GM18505 (cell line): ENCODE results near the gene KCNMB4.

Source experiments
- ATAC-seq: cut with Tn5 transposase; IDR thresholded peaks from one replicate; pipeline ENCODE4 v1.9.1; 2021; ENCODE audit not compliant: unreplicated experiment
- POLR2A ChIP-seq: IDR thresholded peaks from 4 replicates; pipeline ENCODE4 v1.6.1; 2011; ENCODE audit warnings: borderline replicate concordance; ENCODE audit not compliant: insufficient read depth, insufficient read length; ENCODE audit errors: extremely low read depth

Gene KCNMB4

DNA sequence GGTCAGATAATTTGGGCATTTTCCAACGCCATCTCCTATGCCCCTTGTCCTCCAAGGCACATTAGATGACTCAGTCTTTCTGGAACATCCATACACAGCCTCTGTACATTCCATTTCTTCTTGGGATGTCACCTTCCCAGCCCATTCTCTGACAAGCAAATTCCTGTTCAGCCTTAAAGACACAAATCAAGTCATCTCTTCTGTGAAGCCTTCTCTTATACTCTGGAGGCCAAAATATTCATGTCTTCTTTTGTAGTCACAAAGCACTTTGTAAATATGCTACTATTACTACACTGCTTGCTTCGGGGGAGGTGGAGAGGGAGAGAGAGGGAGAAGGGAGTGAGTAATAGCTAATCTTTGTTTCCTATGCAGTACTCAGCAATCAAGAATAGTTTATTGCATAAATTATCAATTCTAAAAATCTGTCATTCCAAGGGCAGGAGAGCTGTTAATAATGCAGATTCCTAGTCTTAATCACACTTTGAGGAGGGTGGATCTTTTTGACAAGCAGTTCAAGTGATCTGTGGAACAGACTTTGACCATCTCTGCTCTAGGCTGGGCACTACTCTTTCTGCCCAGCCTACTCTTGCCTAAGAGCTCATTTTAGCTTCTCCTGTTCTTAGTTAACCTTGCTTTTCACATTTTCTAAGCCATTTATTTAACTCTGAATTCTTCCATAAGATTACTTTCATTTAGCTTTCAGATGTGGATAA, 27.9 kb downstream of the KCNMB4 start:
- no peak for TF ChIP-seq POLR2A
- no peak for ATAC-seq

GRCh38 chr12:70398002-70398401, 31.9 kb downstream of the KCNMB4 start:
- TF ChIP-seq POLR2A = no peak
- no peak for ATAC-seq

DNA sequence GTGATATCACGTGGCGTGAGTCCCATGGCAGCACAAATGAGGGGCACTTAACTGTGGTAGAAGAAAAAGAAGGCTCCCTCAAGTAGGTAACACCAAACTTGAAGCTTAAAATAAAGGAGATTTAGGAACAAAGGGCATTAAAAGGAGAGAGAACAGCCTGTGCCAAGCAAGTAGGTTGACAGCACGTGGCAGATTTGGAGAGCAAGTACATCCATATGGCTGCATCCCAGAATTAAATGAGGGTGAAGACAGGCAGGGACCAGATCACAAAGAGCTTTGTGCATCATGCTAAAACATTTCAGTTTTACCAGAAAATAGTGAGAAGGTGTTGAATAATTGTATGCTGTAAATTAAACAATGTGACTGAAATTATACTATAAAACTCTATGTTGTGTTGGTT, 32.8 kb downstream of the KCNMB4 start:
- no peak for TF ChIP-seq POLR2A
- ATAC-seq = no peak

- TF ChIP-seq POLR2A = no peak
- no peak for ATAC-seq
Measured at GRCh38 chr12:70399311-70399710, 33.2 kb downstream of the KCNMB4 start.

DNA sequence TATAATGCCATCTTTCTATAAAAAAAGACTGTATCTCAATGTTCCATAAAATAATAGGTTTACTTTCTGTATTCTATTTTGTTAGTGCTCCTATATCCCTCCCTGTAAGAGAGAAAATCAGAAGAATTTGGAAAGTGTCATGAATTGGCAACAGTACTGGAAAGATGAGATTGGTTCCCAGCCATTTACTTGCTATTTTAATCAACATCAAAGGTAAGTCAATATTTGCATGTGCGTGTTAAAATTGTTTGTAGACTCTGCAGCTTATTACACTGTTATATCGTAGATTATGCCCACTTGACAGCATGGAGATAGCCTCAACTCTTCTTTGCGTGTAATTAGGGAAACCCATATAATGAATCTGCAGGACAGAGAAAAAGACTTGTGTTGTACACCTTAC, 34.0 kb downstream of the KCNMB4 start:
- no peak for ATAC-seq

DNA sequence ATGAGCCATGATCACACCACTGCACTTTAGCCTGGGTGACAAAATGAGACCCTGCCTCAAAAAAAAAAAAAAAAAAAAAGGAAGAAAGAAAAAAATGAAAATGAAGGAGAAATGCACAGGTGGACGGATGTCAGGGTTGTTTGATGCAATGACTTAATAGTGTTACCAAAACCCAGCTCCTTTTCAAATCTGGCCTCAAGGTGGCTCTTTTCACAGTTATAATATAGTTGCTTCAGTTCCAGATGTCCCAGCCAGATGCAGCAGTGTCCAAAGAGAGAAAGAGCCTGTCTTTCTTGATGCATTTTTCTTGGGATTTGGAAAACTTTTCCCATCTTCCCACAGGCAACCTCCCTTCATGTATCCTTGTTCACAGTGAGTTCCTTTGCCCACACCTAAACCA, 36.5 kb downstream of the KCNMB4 start:
- TF ChIP-seq POLR2A = no peak
- no peak for ATAC-seq

More for the DNA sequence above, 34.0 kb downstream of the KCNMB4 start:
- no peak for TF ChIP-seq POLR2A

DNA sequence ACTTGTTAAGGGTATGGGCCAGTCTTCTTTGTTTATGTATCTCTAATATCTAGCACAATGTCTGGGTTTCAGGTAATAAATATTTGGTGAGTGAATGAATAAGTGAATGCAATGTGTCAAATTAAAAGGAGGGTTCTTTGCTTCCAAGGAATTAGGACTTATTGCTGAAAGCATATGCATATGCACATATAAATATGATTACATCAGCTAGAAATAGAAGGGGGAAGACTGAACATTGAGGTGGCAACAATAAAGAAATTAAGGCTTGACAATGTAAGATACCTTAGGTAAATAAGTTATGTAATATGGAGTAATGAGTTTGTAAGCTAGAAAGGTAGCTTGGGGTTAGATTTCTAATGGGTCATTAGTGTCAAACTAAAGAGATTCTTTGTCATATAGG, 37.7 kb downstream of the KCNMB4 start:
- no peak for TF ChIP-seq POLR2A
- ATAC-seq = no peak

DNA sequence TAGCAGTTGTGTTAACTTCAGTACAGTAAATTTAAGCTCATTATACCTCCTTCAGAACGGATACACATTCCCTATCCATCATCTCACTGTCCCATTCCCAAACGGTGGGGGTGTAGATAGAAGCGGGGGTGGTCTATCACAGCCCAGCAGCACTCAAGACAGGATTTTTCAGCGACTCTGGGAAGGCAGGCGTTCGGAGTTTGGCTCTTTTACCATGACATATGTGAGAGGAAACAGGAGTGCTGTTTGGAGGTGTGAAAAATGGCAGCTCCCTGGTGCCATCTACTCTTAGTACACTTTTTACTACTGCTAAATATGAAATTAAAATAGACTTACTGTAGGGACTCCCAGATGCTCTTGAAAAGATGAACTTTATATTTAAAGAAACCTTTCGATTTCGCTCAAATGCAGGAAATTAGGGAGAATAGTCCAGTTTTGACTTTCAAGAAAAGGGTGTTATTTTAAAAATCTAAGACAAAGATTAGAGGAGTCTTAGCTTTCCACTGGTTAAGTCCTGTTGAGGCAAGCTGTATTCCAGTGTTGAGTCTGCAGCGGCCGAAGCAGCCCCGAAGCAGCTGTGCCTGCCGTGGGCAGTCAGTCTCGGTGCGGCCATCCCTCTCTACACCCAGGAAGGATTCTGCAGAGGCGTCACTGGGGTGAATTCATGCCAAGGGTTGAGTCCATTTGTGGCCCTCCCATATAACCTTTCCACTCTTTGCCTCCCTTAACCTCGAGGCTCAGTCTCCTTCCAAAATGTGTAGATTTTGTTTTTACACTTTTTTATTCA, 42.1 kb downstream of the KCNMB4 start:
- no peak for TF ChIP-seq POLR2A
- no peak for ATAC-seq

- no peak for ATAC-seq
- no peak for TF ChIP-seq POLR2A
Measured at GRCh38 chr12:70415987-70416386, 49.9 kb downstream of the KCNMB4 start.

GRCh38 chr12:70417121-70417520, 51.0 kb downstream of the KCNMB4 start:
- TF ChIP-seq POLR2A = no peak
- no peak for ATAC-seq

DNA sequence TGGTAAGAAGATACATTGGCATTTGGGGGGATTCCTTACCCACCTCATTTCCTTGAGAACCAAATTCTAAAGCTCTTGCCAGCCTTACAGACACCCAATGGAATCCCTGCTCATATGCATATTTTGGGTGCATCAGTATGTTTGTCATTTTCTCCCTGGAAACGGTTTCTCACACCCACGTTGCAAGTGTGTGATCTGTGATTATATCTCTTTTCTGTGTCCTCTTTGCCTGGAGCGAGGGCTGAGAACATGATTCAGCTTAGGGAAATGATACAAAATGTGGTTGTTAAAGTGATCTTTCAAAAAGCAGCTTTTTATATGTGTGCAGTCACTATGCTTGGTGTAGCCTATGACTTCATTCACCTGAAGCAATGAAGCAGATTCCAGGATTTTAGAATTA, 52.0 kb downstream of the KCNMB4 start:
- TF ChIP-seq POLR2A = no peak
- no peak for ATAC-seq

DNA sequence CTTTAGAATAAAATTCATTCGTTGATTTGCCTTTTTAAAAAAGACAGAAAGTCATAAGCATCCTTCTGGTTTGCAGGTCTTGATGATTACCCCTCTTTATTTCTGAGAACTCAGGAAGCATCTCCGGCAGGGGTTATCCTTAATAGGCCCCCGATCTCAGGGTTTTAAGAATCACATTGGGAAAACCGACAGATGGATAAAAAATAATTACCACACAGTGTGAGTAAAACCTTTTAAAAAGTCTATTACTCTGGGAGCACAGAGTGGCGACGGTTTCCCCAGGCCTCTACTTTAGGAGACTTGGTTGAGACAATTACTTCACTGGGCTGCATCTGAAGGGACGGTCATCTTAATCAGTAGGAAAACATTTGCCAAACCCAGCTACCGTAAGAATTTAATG, 56.5 kb downstream of the KCNMB4 start:
- ATAC-seq = no peak
- TF ChIP-seq POLR2A = no peak

DNA sequence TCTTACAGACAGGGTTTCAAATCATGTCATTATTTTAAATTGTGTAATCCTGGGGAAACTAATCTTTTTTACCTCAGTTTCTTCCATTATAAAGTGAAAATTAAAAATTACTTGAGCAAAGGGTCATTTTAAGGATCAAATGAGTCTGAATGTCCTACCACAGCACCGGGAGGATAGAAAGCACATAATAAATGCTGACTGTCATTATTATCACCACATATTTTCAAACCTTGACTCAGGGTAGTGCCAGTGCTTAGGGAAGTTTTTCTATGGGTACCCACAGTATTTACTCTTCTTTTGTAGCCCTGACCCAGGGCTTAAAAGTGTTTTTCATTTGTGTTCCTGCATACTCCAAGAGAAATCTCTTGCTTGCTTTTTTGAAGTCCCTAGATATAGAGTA, 60.5 kb downstream of the KCNMB4 start:
- TF ChIP-seq POLR2A = no peak
- no peak for ATAC-seq

DNA sequence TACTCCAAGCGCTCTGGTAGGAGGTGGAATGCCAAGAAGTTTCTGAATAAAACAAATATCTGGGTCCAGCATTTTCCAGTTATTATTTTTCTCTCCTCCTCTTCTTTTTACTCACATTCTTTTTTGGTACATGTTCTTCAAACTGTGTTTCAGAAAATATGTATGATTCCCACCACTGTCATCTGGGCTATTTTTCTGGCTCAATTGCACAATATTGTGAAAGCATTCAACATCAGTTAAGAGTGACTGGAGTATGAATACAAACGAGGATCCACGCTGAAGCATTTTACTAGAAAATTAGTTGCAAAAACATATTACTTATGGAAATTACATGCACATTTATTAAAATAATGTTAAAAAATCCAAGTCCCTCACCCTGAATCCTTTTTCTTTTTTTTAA, 61.5 kb downstream of the KCNMB4 start:
- ATAC-seq = no peak
- no peak for TF ChIP-seq POLR2A
